ENCODE data around the gene DHODH.
"Not testable (repeated sequence)": the region's sequence is repeated elsewhere in the genome, so short reads cannot be mapped to it uniquely, and the experiment has no call there.

The DHODH gene

GRCh38 chr16:72054254-72054847 is 45.8 kb downstream of the DHODH start, which contains the start of gene HP:
Gene HP, plus strand, starts transcription at chr16:72054505. Its CDS starts 148 bp downstream, at chr16:72054653.
- not testable (repeated sequence) for DNase-seq (ENCODE audit: low read depth in 2 of 2)

- no peak for DNase-seq (ENCODE audit: low read depth in 2 of 2)
Observed at GRCh38 chr16:72055911-72056310, 47.4 kb downstream of the DHODH start.

GRCh38 chr16:72057313-72057712 is 48.8 kb downstream of the DHODH start:
- not testable (repeated sequence) for DNase-seq (ENCODE audit: low read depth in 2 of 2)

- not testable (repeated sequence) for DNase-seq (ENCODE audit: low read depth in 2 of 2)
Observed at GRCh38 chr16:72059060-72059459, 50.5 kb downstream of the DHODH start.

- no peak for DNase-seq (ENCODE audit: low read depth in 2 of 2)
Observed at GRCh38 chr16:72060405-72060804, 51.9 kb downstream of the DHODH start.

GRCh38 chr16:72061564-72061963 is 53.0 kb downstream of the DHODH start:
- no peak for DNase-seq (ENCODE audit: low read depth in 2 of 2)

GRCh38 chr16:72064361-72064894 is 55.9 kb downstream of the DHODH start:
- no peak for DNase-seq (ENCODE audit: low read depth in 2 of 2)

GRCh38 chr16:72066747-72067146 is 58.2 kb downstream of the DHODH start:
- DNase-seq (ENCODE audit: low read depth in 2 of 2): no peak

GRCh38 chr16:72068930-72069329 is 60.4 kb downstream of the DHODH start:
- no peak for DNase-seq (ENCODE audit: low read depth in 2 of 2)

GRCh38 chr16:72072514-72073342 is 64.2 kb downstream of the DHODH start:
- no peak for DNase-seq (ENCODE audit: low read depth in 2 of 2)

GRCh38 chr16:72073560-72074230 is 65.2 kb downstream of the DHODH start:
- no peak for DNase-seq (ENCODE audit: low read depth in 2 of 2)

- DNase-seq (ENCODE audit: low read depth in 2 of 2): not testable (repeated sequence)
Observed at GRCh38 chr16:72075067-72075466, 66.5 kb downstream of the DHODH start.

All from stimulated activated CD8-positive, alpha-beta memory T cell treated with anti-CD3 and anti-CD28 coated beads, Interleukin-2, amount 100 ng/mL, for 1 hour (primary cell).